NT2/D1 (cell line): Measurements from ENCODE around the gene TMEM116.

ENCODE experiments used
- DNase-seq: peaks from one replicate; pipeline ENCODE4 v3.0.0-alpha.2; 2011; ENCODE audit warnings: low read depth, low spot score
- H3K27me3 ChIP-seq: 2 replicates; pipeline ENCODE4 v1.6.0; 2011; ENCODE audit warnings: mild to moderate bottlenecking; ENCODE audit not compliant: insufficient read length, insufficient read depth
- H3K36me3 ChIP-seq: 2 replicates; pipeline ENCODE4 v1.6.1; 2011; ENCODE audit warnings: mild to moderate bottlenecking, low read length, mixed read lengths; ENCODE audit not compliant: insufficient read depth, insufficient read length
- H3K4me1 ChIP-seq: 2 replicates; pipeline ENCODE4 v1.5.1; 2011; ENCODE audit not compliant: insufficient read depth, insufficient read length
- H3K4me3 ChIP-seq: 2 replicates; pipeline ENCODE4 v1.5.1; 2011; ENCODE audit warnings: low read depth; ENCODE audit not compliant: insufficient read length
- H3K9ac ChIP-seq: 2 replicates; pipeline ENCODE4 v1.6.0; 2011; ENCODE audit warnings: low read depth; ENCODE audit not compliant: insufficient read length
- H3K9me3 ChIP-seq: 2 replicates; pipeline ENCODE4 v1.5.1; 2011; ENCODE audit warnings: mild to moderate bottlenecking, low read length; ENCODE audit not compliant: insufficient read depth
- SUZ12 ChIP-seq: IDR thresholded peaks from 2 replicates; pipeline ENCODE4 v1.6.1; 2011; ENCODE audit not compliant: insufficient read length, insufficient read depth; ENCODE audit errors: extremely low read depth
- YY1 ChIP-seq: IDR thresholded peaks from 2 replicates; pipeline ENCODE4 v1.6.1; 2011; ENCODE audit not compliant: insufficient read length, insufficient read depth
- ZNF274 ChIP-seq: IDR thresholded peaks from 2 replicates; pipeline ENCODE4 v1.6.1; 2011; ENCODE audit warnings: mild to moderate bottlenecking, low read depth, low read length

The TMEM116 gene

GRCh38 chr12:111905502-111905901 is 107.5 kb downstream of the TMEM116 start:
- Histone ChIP-seq H3K9me3 (peaks cover 5% of the 10 kb centered on the region; the same call in 1 of the 2 replicates), H3K4me1 (no peaks in the 10 kb centered on the region), H3K4me3 (no peak overlapping the region), H3K27me3 (no peaks in the 10 kb centered on the region), H3K9ac (no peak overlapping the region), H3K36me3 (peaks cover 43% of the 10 kb centered on the region)
- DNase-seq: no peak
- TF ChIP-seq SUZ12: no peak
- TF ChIP-seq ZNF274: no peak
- no peak for TF ChIP-seq YY1

- TF ChIP-seq SUZ12 (no peak), YY1 (no peak)
- Histone ChIP-seq H3K27me3 (no peaks in the 10 kb centered on the region), H3K9me3 (peaks cover 5% of the 10 kb centered on the region; the same call in 1 of the 2 replicates), H3K9ac (no peak overlapping the region), H3K4me3 (no peak overlapping the region), H3K36me3 (peaks cover 51% of the 10 kb centered on the region), H3K4me1 (no peaks in the 10 kb centered on the region)
- DNase-seq: no peak
These were observed 108.5 kb downstream of the TMEM116 start for GRCh38 chr12:111904446-111904975.

- DNase-seq: no peak
- no peak overlapping the region for H3K4me3 ChIP-seq
- peaks cover 68% of the 10 kb centered on the region for H3K36me3 ChIP-seq
- H3K9ac ChIP-seq: no peak overlapping the region
- TF ChIP-seq SUZ12 (no peak), YY1 (no peak), ZNF274 (no peak)
- no peaks in the 10 kb centered on the region for H3K27me3 ChIP-seq
- no peaks in the 10 kb centered on the region for H3K4me1 ChIP-seq
- H3K9me3 ChIP-seq: no peaks in the 10 kb centered on the region
These were observed 111.8 kb downstream of the TMEM116 start for GRCh38 chr12:111901182-111901581.

- TF ChIP-seq YY1 (no peak), ZNF274 (no peak), SUZ12 (no peak)
- peaks cover 75% of the 10 kb centered on the region for H3K36me3 ChIP-seq
- DNase-seq: no peak
- H3K27me3 ChIP-seq: no peaks in the 10 kb centered on the region
- H3K9ac ChIP-seq: no peak overlapping the region
- H3K4me3 ChIP-seq: no peak overlapping the region
- no peaks in the 10 kb centered on the region for H3K9me3 ChIP-seq
- no peaks in the 10 kb centered on the region for H3K4me1 ChIP-seq
These were observed 118.4 kb downstream of the TMEM116 start for GRCh38 chr12:111894556-111894955.

- Histone ChIP-seq H3K36me3 (peaks cover 79% of the 10 kb centered on the region), H3K4me1 (no peaks in the 10 kb centered on the region), H3K4me3 (no peak overlapping the region), H3K9me3 (no peaks in the 10 kb centered on the region), H3K9ac (no peak overlapping the region), H3K27me3 (no peaks in the 10 kb centered on the region)
- TF ChIP-seq SUZ12: no peak
- no peak for TF ChIP-seq ZNF274
- TF ChIP-seq YY1: no peak
- DNase-seq: no peak
These were observed 119.7 kb downstream of the TMEM116 start for GRCh38 chr12:111893287-111893686.

- TF ChIP-seq ZNF274: no peak
- TF ChIP-seq SUZ12: no peak
- TF ChIP-seq YY1: no peak
- no peak overlapping the region for H3K9ac ChIP-seq
- no peak overlapping the region for H3K4me3 ChIP-seq
- peaks cover 97% of the 10 kb centered on the region for H3K36me3 ChIP-seq
- DNase-seq: no peak
- H3K9me3 ChIP-seq: no peaks in the 10 kb centered on the region
- H3K27me3 ChIP-seq: no peaks in the 10 kb centered on the region
- no peaks in the 10 kb centered on the region for H3K4me1 ChIP-seq
These were observed 124.8 kb downstream of the TMEM116 start for GRCh38 chr12:111887926-111888745.

GRCh38 chr12:111886662-111887545 is 126.1 kb downstream of the TMEM116 start:
- no peak for TF ChIP-seq YY1
- no peak for TF ChIP-seq ZNF274
- no peak for TF ChIP-seq SUZ12
- DNase-seq: no peak
- Histone ChIP-seq H3K36me3 (peaks cover 97% of the 10 kb centered on the region), H3K9me3 (no peaks in the 10 kb centered on the region), H3K4me3 (no peak overlapping the region), H3K9ac (no peak overlapping the region), H3K27me3 (no peaks in the 10 kb centered on the region), H3K4me1 (no peaks in the 10 kb centered on the region)
